Activated naive CD4-positive, alpha-beta T cell treated with anti-CD3 and anti-CD28 coated beads, Interleukin-2, amount 50 U/mL, for 72 hours (primary cell): ENCODE measurements around the gene TOP1. TPM values are rescaled to one million over a fixed set of nuclear protein-coding genes. Genes with fewer than 3 reads are reported as not detected.

Experiments
- ATAC-seq, 2 donors: fragments of 150-1000 bp; cut with Tn5 transposase; 2 replicates each; pipeline ENCODE4 v1.10.0; 2021; ENCODE audit warnings: mild to moderate bottlenecking in 2 of 2, moderate library complexity in 2 of 2
- DNase-seq, 2 donors: peaks; one replicate each; pipeline ENCODE4 v3.0.0; 2021 to 2022; ENCODE audit warnings: low spot score in 2 of 2
- H3K27ac Mint-ChIP-seq, 2 donors: one replicate each; pipeline ENCODE4 v1.8.0; 2022; ENCODE audit warnings: mild to moderate bottlenecking in 2 of 2, mixed read lengths in 2 of 2
- H3K36me3 Mint-ChIP-seq, 2 donors: one replicate each; pipeline ENCODE4 v1.8.0; 2022; ENCODE audit warnings: mixed read lengths in 2 of 2
- H3K9me3 Mint-ChIP-seq, 2 donors: one replicate each; pipeline ENCODE4 v1.8.0; 2022; ENCODE audit warnings: mixed read lengths in 2 of 2
- total RNA-seq, 2 donors: library from RNA; stranded (reverse); gene quantifications; one replicate each; pipeline ENCODE4 v1.2.3, GENCODE V29; 2022

The TOP1 gene
- total RNA-seq, 2 donors from 2014 or later, result 62.4 to 98.9 TPM

GRCh38 chr20:41027366-41027765 lies 1.3 kb upstream of the TOP1 start:
- DNase-seq (no peak), ATAC-seq (no peak)
- Mint-ChIP-seq H3K36me3 (peaks cover 18 to 25% of the 10 kb centered on the region in 2 donors), H3K9me3 (no peaks in the 10 kb centered on the region), H3K27ac (peak overlapping the region in 1 of 2 donors; percentile 100)

- no peak for DNase-seq
- H3K36me3 Mint-ChIP-seq, result peaks cover 22 to 25% of the 10 kb centered on the region in 2 donors
- no peak for ATAC-seq
- H3K27ac Mint-ChIP-seq, result peak overlapping the region; percentile 95 to 100
- H3K9me3 Mint-ChIP-seq, result no peaks in the 10 kb centered on the region
Observed at GRCh38 chr20:41027872-41028358, 707 bp upstream of the TOP1 start.

GRCh38 chr20:41029150-41029901 lies 704 bp downstream of the TOP1 start:
- H3K36me3 Mint-ChIP-seq, result peaks cover 25 to 32% of the 10 kb centered on the region in 2 donors
- DNase-seq (peak; percentile 61 to 67), ATAC-seq (peak in 1 of 2 donors; percentile 3)
- H3K27ac Mint-ChIP-seq, result peak overlapping the region; percentile 97 to 100
- H3K9me3 Mint-ChIP-seq, result no peaks in the 10 kb centered on the region

DNA sequence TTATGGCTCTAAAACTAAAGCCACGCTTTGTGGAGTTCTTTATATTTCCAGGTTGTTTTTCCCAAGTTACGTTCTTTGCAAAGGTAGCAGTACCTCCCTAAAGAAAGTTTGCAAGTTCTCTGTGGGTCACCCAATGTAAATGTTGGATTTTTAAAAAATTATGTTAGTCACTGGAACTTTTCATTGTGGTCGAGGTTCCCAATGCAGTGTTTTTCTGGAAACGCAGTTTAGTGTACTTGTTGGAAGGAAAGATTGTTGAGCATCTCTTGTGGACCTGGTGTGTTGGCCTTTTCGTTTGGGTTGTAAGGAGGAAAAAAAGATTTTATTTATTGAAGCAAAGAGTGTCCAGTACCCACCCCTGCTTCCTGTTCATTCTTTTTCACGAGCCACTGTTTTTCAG lies 1.4 kb downstream of the TOP1 start:
- H3K27ac Mint-ChIP-seq, result peak overlapping the region; percentile 97 to 100
- no peaks in the 10 kb centered on the region for H3K9me3 Mint-ChIP-seq
- no peak for ATAC-seq

GRCh38 chr20:41030531-41031242 lies 2.1 kb downstream of the TOP1 start:
- H3K9me3 Mint-ChIP-seq, result no peaks in the 10 kb centered on the region
- peak overlapping the region in 1 of 2 donors; percentile 100 for H3K27ac Mint-ChIP-seq
- peaks cover 25 to 44% of the 10 kb centered on the region in 2 donors for H3K36me3 Mint-ChIP-seq
- no peak for ATAC-seq
- no peak for DNase-seq

More for the DNA sequence above, 1.4 kb downstream of the TOP1 start:
- DNase-seq, result no peak
- peaks cover 25 to 38% of the 10 kb centered on the region in 2 donors for H3K36me3 Mint-ChIP-seq

DNA sequence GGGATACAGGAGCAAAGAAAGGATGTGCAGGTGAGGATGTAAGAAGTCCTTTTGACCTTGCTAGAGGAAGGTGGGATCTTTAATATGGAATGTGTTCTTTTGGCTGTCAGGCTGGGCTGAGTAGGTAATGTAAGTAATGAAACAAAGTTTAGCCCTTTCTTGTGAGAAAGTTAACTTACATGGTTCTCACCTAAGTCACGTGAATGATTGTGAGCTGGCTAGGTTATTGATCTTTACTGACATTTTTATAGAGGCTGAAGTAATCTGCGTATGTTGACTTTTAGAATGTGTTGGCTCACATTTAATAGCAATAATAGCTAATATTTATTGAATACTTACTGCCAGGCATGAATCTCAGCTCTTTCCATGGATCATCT lies 2.6 kb downstream of the TOP1 start:
- H3K27ac Mint-ChIP-seq, result peak overlapping the region in 1 of 2 donors; percentile 100
- H3K9me3 Mint-ChIP-seq, result no peaks in the 10 kb centered on the region
- DNase-seq, result no peak
- peaks cover 25 to 49% of the 10 kb centered on the region in 2 donors for H3K36me3 Mint-ChIP-seq
- ATAC-seq, result no peak

DNA sequence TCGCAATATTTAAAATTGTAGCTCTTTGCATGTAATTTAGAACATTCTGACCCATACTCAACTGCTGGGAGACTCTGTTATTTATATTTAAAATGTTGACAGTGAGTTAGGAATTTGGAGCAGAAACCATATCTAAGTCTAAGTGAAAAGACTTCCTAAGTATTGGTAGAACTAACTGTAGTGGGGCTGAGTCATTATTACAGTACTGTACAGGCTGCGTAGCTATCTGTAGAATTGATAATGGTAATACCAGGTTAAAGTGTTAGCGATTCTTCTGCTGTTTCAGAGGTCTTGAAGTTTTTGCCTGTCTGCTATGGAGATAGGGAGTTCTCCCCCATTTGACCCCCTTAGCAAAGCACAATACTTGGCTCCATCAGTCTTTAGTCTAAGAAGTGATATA lies 3.6 kb downstream of the TOP1 start:
- Mint-ChIP-seq H3K27ac (no peak overlapping the region), H3K9me3 (no peaks in the 10 kb centered on the region), H3K36me3 (peaks cover 25 to 59% of the 10 kb centered on the region in 2 donors)
- ATAC-seq (no peak), DNase-seq (no peak)

- Mint-ChIP-seq H3K36me3 (peaks cover 25 to 70% of the 10 kb centered on the region in 2 donors), H3K9me3 (no peaks in the 10 kb centered on the region)
Observed at GRCh38 chr20:41034239-41034638, 5.6 kb downstream of the TOP1 start.

GRCh38 chr20:41035207-41035606 lies 6.6 kb downstream of the TOP1 start:
- no peaks in the 10 kb centered on the region for H3K9me3 Mint-ChIP-seq
- H3K27ac Mint-ChIP-seq, result peak overlapping the region in 1 of 2 donors; percentile 9
- peaks cover 16 to 64% of the 10 kb centered on the region in 2 donors for H3K36me3 Mint-ChIP-seq
- ATAC-seq, result no peak
- no peak for DNase-seq

More at GRCh38 chr20:41034239-41034638, 5.6 kb downstream of the TOP1 start:
- no peak for ATAC-seq
- no peak for DNase-seq
- no peak overlapping the region for H3K27ac Mint-ChIP-seq

- H3K9me3 Mint-ChIP-seq, result no peaks in the 10 kb centered on the region
- H3K36me3 Mint-ChIP-seq, result peaks cover 0 to 58% of the 10 kb centered on the region in 2 donors
- ATAC-seq, result no peak
Observed at GRCh38 chr20:41037179-41037578, 8.6 kb downstream of the TOP1 start.

GRCh38 chr20:41038149-41038877 lies 9.7 kb downstream of the TOP1 start:
- H3K27ac Mint-ChIP-seq, result peak overlapping the region; percentile 38 to 70
- H3K9me3 Mint-ChIP-seq, result peaks cover 0 to 4% of the 10 kb centered on the region in 2 donors
- ATAC-seq (no peak), DNase-seq (no peak)
- H3K36me3 Mint-ChIP-seq, result peaks cover 0 to 60% of the 10 kb centered on the region in 2 donors

More at GRCh38 chr20:41037179-41037578, 8.6 kb downstream of the TOP1 start:
- no peak overlapping the region for H3K27ac Mint-ChIP-seq
- no peak for DNase-seq

- peaks cover 0 to 4% of the 10 kb centered on the region in 2 donors for H3K9me3 Mint-ChIP-seq
- H3K36me3 Mint-ChIP-seq, result peaks cover 0 to 59% of the 10 kb centered on the region in 2 donors
- DNase-seq, result no peak
- ATAC-seq, result peak; percentile 74 to 92
- H3K27ac Mint-ChIP-seq, result peak overlapping the region in 1 of 2 donors; percentile 70
Observed at GRCh38 chr20:41038878-41039404, 10.3 kb downstream of the TOP1 start.

DNA sequence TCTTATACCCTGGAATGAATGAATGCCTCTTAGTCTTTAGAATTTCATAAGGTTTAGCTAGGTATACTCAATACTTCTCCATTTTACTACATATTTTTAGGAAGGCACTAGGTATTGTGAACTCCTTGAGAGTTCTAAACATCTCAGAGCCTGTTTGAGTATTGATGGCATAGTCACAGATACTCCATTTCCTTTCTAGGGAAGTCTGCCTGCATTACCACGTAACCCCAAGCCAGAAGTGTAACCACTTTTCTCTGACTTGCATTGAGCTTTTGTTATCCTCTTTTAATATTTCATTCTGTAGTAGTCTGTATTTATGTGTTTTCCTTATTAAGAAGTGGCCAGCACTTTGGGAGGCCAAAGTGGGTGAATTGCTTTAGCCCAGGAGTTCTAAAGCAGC lies 12.2 kb downstream of the TOP1 start:
- peak overlapping the region in 1 of 2 donors; percentile 57 for H3K27ac Mint-ChIP-seq
- ATAC-seq (peak in 1 of 2 donors; percentile 38), DNase-seq (no peak)
- peaks cover 0 to 50% of the 10 kb centered on the region in 2 donors for H3K36me3 Mint-ChIP-seq
- H3K9me3 Mint-ChIP-seq, result peaks cover 0 to 4% of the 10 kb centered on the region in 2 donors

DNA sequence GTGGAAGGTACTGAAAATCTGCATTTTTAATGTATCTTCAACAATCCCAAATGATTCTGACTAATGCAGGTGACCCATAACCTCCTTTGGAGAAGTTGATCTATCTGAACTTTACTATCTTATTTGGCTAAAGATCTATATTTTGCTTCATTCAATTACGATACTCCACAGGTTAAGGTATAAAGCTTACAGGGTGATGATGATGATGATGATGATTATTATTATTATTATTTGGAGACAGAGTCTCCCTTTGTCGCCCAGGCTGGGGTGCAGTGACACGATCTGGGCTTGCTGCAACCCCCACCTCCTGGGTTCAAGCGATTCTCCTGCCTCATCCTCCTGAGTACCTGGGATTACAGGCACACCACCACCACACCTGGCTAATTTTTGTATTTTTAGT lies 13.1 kb downstream of the TOP1 start:
- no peak overlapping the region for H3K27ac Mint-ChIP-seq
- ATAC-seq (no peak), DNase-seq (no peak)
- peaks cover 0 to 42% of the 10 kb centered on the region in 2 donors for H3K36me3 Mint-ChIP-seq
- peaks cover 0 to 4% of the 10 kb centered on the region in 2 donors for H3K9me3 Mint-ChIP-seq

DNA sequence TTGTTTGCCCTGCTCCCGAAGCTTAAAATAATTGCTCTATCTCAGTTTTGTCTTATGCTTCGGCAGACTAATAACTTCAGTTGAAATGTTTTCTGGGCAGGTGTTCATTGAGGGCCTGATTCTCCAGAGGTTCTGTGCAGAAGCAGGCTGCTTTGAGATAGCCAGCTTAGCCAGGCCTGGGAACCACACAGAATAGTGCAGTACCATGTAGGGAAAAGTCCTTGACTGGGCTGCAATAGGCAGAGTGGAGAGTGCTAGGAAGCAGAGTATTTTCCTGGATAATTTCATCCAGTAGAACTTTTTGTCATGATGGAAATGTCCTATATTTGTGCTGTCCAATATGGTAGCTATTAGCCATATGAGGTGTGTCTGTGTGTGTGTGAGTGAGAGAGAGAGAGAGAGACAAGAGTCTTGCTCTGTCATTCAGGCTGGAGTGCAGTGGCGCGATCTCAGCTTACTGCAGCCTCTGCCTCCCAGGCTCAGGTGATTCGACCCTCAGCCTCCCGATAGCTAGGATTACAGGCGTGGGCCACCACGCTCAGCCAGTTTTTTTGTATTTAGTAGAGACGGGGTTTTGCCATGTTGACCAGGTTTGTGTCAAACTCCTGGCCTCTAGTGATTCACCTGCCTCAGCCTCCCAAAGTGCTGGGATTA lies 15.9 kb downstream of the TOP1 start:
- no peak overlapping the region for H3K27ac Mint-ChIP-seq
- no peak for ATAC-seq
- H3K36me3 Mint-ChIP-seq, result peaks cover 0 to 25% of the 10 kb centered on the region in 2 donors
- DNase-seq, result no peak
- H3K9me3 Mint-ChIP-seq, result peaks cover 0 to 4% of the 10 kb centered on the region in 2 donors

DNA sequence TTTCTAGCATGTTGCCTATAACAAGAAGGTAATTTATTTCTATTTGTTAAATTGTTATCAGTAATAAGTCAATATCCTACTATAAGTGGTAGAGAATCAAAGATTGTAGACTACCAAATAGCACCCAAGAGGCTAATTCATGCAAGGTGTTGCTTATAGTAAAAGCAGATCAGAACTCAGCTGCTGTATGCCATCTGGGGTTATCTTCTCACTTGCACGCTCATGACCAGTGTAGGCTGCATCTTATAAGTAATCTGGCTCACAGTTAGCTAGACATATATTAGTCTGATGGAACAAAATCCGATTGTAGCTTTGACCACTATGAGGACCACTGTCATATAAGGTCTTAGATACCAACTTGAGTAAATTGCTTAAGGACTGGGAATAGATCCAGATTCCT lies 17.0 kb downstream of the TOP1 start:
- ATAC-seq, result no peak
- Mint-ChIP-seq H3K36me3 (peaks cover 0 to 19% of the 10 kb centered on the region in 2 donors), H3K27ac (no peak overlapping the region), H3K9me3 (peaks cover 0 to 4% of the 10 kb centered on the region in 2 donors)
- no peak for DNase-seq
